Left forelimb (tissue), 1 donor: ENCODE data around the gene KRT35.

ENCODE experiments used
- DNase-seq: peaks from one replicate; pipeline ENCODE4 v3.0.0-alpha.2; 2018; ENCODE audit warnings: low spot score

The KRT35 gene

GRCh38 chr17:41481036-41481435, at the start of gene KRT35:
Gene KRT35, minus strand, starts transcription at chr17:41481151. Its CDS starts 54 bp downstream, at chr17:41481097.
- DNase-seq = no peak

GRCh38 chr17:41530062-41531048, 49.4 kb upstream of the KRT35 start:
- DNase-seq = no peak

- no peak for DNase-seq
Measured at GRCh38 chr17:41529491-41529915, 48.6 kb upstream of the KRT35 start.

GRCh38 chr17:41528959-41529353, 48.0 kb upstream of the KRT35 start:
- DNase-seq = no peak

GRCh38 chr17:41527063-41528023, 46.4 kb upstream of the KRT35 start:
- no peak for DNase-seq

GRCh38 chr17:41524261-41524660, 43.3 kb upstream of the KRT35 start:
- no peak for DNase-seq

GRCh38 chr17:41523787-41524186, 42.8 kb upstream of the KRT35 start:
- DNase-seq = no peak

- no peak for DNase-seq
Measured at GRCh38 chr17:41523225-41523593, 42.3 kb upstream of the KRT35 start.

- DNase-seq = no peak
Measured at GRCh38 chr17:41522301-41523224, 41.6 kb upstream of the KRT35 start.

GRCh38 chr17:41521574-41522261, 40.8 kb upstream of the KRT35 start:
- DNase-seq = no peak

- no peak for DNase-seq
Measured at GRCh38 chr17:41520821-41521521, 40.0 kb upstream of the KRT35 start.

- DNase-seq = no peak
Measured at GRCh38 chr17:41519501-41520224, 38.7 kb upstream of the KRT35 start.

GRCh38 chr17:41518789-41519449, 38.0 kb upstream of the KRT35 start, which contains the start of gene KRT15:
Gene KRT15, minus strand, starts transcription at chr17:41518890. Its CDS starts 63 bp downstream, at chr17:41518827.
- DNase-seq = no peak

GRCh38 chr17:41518031-41518430, 37.1 kb upstream of the KRT35 start:
- DNase-seq = no peak

GRCh38 chr17:41516830-41517283, 35.9 kb upstream of the KRT35 start:
- no peak for DNase-seq

- DNase-seq = no peak
Measured at GRCh38 chr17:41516147-41516829, 35.3 kb upstream of the KRT35 start.

GRCh38 chr17:41513168-41513547, 32.2 kb upstream of the KRT35 start:
- no peak for DNase-seq

GRCh38 chr17:41512546-41513167, 31.7 kb upstream of the KRT35 start:
- no peak for DNase-seq
